ENCODE data around the gene NOC4L.
"Not testable (repeated sequence)": the region's sequence is repeated elsewhere in the genome, so short reads cannot be mapped to it uniquely, and the experiment has no call there.

Gene NOC4L

DNA sequence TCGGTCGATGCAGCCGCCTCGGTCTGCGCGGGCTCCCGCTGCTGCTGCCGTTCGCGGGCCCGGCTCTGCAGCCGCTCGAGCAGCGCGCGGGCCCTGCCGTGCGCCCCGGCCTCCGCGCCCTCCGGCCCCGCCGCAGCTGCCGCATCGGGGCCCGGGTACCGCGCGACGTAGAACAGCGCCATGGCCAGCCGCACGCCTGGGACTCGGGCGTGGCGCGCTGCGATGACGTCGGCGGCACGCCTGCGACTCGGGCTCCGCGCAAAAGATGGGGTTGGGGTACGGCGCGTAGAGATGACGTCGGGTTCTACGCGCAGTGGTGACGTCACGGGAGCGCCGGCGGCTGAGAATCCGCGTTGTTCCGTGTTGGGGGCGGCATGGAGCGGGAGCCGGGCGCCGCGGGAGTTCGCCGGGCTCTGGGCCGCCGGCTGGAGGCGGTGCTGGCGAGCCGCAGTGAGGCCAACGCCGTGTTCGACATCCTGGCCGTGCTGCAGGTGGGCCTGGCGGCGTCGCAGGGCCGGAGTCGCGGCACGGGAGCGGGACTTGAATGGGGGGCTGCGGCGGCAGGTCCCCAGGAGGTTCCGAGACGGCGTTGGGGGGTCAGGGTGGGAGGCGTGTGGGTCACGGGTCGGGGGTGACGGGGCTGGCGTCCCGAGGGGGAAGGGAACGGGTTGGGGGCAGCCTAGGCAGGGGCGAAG is at the start of gene NOC4L, which contains the start of gene DDX51:
TSS of gene NOC4L (plus strand) at position 343 of the 695 bp plus-strand sequence. CDS start at position 375, 32 bp downstream.
TSS of gene DDX51 (minus strand) at position 205 of the 695 bp plus-strand sequence. CDS start at position 182, 23 bp downstream.
- peak; percentile 81 for DNase-seq

DNA sequence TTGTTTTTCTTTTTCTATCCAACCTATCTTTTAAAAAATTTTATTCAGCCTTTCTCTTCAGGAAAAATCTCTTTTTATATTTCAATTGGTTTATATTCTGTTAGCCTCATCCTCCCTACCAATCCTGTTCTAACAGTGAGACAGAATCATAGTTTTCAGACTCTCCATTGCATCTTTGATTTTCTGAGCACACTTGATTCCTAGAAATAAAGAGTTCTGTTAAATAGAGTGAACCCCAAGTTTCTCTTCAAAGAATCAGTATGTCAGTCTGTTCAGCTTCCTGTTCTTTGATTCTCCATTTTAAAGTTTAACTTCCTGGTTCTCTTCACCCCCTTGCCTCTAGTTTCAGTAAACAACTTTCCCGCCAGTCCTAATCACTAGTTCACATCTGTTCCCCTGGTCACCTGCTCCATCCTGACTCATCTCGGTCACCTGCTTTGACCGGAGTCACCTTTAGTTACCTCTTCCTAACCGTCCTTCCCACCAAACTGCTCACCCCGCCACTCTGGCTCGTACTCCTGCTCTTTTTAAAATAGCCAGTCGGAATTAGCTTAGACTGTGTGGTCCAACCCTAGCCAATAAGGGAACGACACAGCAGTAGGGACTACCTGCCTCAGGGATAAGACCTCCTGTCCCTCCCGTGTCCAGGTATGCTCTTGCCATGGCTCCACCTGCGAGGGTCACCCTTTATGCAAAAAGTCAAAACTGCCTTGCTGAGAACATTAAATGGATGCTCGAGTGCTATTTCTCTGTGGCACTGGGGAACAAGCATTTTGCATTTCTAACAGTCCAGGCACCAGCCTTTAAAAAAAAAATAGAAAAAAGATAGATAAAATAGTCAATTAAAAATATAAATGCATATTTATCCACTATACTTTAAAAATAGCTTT is 48.5 kb upstream of the NOC4L start:
- DNase-seq, result no peak

DNA sequence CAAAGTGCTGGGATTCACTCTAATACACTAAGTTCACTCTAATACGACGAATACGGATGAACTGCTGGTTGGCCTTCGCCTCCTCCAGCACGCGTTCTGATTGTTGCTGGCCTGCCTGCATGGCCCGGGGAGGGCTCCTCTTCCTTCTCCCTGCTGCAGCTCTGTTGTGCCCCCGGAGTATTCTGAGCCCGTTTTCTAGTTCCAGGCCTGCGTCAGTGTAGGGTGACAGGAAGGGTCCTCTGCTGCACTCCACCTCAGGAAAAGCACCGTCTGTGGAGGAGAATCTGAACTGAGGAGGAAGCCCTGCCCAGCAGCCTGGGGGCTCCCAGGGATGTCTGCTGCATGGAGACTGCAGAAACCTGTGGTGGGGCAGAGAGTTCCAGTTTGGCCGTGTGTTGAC is 44.5 kb upstream of the NOC4L start:
- no peak for DNase-seq

DNA sequence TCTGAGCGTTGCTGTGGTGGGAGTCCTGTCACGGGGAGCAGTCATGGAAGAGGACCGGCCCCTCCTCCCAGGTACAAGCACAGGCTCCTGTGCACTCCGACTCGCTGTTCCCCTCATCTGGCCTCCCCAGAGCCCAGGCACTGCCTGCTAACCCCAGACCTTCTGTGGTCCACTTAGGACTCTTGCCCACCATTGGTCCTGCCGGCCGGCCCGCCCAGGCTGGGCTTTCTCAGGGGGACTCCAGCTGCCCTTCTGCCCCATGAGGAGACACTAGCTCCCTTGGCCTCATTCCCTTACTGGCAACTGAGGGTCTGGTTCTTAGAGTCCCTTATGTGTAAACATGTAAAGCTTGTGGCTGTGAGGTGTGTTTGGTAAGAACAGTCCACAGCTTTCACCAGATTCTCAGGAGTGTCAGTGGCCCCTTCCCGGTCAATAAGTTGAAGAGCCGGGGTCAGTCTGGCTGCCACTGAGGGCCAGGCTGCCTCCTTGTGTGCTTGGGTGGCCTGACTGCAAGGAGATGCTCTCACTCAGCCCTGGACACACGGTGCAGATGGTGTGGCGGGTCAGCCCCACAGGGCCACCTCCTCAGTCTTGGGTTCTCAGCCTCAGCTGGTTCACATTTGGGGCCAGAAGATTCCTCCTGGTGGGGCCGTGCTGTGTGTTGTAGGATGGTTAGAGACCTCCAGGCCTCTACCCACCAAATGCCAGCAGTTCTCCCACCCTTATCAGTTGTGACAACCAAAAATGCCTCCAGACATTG is 43.8 kb upstream of the NOC4L start:
- no peak for DNase-seq

DNA sequence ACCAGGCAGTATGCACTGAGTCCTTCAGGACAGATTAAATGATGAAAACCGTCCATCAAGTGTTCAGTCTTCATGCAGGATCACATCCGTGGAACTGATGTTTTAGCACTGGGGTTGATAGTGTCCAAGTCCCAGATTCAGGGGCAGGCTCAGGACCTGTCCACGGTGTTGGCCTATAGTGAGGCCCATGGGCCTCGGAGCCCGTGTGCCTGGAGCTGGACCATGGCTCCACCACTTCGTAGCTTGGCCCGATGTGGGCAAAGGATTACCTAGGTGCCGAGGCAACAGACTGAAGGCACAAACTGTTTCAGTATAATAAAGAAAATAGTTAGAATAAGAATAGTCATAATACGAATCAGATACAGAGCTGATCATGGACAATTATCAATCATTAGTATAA is 42.0 kb upstream of the NOC4L start:
- no peak for DNase-seq

DNA sequence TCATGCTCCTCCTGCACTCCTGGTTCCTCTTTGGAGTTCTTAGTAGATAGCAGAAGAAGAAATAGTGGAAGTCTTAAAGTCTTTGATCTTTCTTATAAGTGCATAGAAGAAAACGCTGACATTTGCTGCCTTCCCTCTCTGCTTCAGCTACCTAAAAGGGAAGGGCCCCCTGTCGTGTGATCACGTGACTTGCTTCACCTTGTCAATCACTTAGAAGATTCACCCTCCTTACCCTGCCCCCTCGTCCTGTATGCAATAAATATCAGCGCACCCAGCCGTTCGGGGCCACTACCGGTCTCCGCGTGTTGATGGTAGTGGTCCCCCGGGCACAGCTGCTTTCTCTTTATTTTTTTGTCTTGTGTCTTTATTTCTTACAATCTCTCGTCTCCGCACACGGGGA is 41.2 kb upstream of the NOC4L start:
- DNase-seq, result not testable (repeated sequence)

DNA sequence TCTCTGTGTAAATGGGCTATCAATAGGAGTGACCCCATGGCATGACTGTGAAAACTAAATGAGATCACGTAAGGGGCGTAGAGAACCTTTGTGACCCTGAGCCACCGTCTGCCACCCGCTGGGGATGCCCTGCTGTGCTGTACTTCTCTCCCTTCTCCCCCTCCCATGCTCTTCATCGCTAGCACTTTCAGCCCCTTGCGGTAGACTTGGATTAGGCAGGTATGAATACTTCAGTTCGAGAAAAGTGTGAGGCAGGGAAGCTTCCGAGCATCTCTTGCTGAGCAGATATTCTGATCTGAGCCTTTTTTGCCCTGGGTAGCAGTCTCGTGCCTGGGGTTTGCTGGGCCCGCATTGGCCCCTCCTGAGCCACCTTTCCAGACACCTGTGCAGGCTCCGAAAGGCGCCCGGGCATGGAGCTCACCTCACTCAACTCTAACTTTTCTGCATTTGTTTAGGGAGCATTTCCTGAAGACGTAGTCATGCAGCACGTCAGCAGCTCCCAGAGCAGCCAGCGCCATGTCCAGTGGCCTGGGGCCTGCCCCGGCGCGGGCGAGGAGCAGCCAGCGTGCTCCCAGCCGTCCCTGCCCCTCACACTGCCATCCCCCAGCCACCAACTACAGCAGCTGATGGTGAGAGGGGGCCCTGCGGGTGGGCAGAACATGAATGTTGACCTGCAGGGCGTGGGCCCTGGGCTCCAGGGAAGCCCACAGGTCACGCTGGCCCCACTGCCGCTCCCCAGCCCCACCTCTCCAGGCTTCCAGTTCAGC is 40.5 kb upstream of the NOC4L start:
- no peak for DNase-seq

DNA sequence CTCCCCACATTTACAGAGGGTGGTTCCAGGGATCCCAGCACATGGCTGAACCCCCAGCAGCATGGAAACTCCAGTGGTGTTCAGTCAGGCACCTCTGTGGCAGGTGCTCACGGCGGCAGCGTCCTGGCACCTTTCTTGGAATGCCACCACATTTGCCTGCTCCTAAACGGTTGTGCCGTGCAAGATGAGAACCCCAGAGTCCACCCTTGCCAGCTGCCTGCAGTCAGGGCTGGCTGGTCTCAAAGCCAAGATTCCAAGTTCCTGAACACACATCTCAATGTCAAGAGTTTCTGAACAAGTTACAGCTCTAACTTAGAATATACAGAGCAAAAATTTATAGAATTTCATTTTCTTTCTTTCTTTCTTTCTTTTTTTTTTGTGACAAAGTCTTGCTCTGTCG is 38.8 kb upstream of the NOC4L start:
- no peak for DNase-seq

DNA sequence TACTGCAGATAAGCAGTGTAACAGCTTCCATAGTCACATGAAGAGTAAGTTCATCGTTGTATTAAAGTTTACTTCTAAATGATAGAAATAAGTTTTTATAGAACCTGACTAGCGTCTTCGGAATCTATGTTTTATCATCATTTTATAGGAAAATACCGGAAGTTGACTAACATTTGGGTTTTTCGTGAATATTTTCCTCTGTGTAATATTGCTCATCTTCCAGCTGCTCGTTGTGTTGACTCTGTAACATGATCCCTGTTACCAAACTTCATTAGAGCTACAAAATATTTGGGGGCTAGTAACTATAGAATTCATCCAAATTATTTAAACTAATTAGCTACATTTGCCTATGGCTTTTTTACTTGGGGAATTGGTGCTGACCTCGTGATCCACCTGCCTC is 37.3 kb upstream of the NOC4L start:
- no peak for DNase-seq

DNA sequence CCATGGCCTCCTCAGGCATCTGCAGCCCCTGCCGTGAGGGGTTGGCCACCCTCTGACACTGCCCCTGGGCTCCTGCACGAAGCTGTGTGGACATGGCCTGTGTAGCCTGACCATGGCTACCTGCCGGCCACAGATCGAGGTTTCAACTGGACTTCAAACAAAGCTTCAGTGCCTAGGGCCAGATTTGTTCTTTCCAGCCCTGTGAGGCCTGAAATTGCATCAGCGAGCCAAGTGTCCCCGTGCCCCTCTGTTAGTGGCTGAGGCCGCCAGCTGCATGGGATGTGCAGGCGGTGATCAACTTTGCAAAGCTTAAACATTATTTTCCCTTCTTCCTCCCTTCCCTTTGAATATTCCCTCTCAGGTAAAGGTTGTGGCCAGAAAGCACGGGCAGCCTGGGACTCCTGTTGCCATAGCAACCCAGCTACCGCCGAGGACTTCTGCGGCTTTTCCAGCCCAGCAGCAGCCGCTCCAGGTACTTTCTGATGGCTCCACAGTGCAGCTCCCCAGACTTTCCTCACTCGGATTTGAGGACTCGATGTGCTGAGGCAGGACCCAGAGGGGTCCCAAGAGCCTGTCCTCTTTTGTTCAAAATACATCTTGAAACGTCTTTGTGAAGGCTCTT is 35.9 kb upstream of the NOC4L start:
- no peak for DNase-seq

DNA sequence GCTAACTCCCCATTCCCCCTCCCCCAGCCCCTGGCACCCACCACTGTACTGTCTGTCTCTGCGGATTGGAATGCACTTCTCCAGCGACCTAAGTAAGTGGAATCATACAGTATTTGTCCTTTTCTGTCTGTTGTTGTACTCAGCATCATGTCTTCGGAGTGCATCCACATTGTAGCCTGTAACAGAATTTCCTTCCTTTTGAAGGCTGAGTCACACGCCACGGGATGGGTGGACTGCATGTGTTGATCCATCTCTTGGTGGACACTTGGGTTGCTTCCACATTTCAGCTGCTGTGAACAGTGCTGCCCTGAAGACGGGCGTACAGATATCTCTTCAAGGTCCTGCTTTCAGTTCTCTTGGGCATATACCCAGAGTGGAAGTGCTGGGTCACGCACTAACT is 34.5 kb upstream of the NOC4L start:
- DNase-seq, result no peak

DNA sequence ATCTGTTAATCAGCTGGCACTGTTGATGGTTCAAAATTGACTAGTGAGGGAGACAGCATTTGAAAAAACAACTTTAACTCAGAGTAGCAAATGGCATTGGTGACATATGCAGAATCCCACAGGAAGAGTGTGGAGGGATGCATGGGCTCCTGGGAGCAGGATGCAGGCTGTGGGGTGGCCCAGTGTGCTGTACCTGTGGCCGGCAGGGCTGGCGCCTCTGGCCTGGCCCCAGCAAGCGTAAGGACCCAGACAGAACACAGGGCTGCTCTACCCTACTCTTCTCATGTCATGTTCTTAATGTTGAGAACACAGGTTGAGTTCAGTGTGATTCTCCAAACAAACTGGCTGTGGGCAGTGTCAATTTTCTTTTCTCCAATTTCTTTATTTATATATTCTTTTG is 33.6 kb upstream of the NOC4L start:
- DNase-seq, result no peak

DNA sequence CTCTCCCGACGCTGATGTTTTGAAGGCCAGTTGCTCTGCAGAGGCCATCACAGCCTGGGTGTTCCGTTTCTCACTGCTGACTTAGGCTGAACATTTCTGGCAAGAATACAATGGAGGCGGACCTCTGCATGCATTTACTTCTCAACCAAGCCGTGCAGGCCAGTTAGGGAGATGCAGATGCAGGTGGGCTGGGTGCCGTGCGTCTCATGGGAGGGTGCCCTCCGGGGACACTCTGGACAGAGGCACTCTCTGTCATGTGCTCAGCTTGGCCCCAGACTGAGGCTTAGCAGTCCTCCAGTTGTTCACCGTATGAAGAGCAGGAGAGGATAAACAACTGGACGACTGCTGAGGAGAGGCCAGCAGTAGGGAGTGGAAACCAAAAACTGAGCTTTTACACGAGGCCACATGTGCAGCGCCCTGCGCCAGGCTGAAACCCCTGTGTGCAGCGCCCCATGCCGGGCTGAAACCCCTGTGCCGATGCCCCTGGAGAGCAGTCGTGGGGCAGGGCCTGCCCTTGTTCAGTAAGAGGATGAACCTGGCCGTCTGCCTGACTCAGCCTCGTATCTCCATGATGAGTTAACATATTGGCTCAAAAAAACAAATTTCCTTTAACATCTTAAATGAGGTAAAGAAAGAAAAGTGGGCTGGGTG is 32.5 kb upstream of the NOC4L start:
- DNase-seq, result no peak

DNA sequence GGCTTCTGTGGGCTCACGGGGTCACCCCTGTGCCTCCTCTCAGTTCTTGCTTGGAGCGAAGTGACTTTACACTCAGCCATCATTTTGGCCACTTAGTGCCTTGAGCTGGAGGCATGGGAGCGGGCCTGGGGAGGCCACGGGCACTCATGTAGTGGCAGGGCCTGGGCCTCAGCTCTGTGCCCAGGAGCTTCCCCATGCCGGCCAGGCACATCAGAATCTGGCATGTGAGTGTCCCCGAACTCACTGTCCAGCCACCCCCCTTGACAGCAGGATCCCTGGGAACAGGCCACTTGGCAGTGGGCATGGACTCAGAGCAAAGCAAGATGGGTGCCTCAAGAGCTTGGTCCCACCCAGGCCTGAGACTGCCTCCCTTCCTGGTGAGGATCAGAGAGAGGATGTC is 29.6 kb upstream of the NOC4L start:
- no peak for DNase-seq

DNA sequence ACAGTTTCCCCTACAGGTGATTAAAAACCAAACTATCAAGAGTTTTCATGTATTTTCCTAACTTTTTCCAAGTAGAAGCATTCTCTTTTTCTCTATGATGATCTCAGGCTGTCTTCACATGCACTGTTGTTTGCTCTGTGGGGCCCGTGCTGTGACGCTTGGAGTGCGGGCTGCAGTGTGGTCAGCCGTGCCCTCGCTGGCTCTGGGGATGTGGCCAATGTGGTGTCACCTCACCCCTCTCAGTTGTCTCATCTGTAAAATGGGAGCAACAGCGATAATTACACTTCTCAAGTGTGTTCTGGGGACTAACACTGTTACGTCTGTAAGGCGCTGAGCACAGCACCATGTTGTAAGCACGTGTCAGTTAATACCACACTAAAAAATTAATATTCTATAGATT is 28.8 kb upstream of the NOC4L start:
- DNase-seq, result no peak

DNA sequence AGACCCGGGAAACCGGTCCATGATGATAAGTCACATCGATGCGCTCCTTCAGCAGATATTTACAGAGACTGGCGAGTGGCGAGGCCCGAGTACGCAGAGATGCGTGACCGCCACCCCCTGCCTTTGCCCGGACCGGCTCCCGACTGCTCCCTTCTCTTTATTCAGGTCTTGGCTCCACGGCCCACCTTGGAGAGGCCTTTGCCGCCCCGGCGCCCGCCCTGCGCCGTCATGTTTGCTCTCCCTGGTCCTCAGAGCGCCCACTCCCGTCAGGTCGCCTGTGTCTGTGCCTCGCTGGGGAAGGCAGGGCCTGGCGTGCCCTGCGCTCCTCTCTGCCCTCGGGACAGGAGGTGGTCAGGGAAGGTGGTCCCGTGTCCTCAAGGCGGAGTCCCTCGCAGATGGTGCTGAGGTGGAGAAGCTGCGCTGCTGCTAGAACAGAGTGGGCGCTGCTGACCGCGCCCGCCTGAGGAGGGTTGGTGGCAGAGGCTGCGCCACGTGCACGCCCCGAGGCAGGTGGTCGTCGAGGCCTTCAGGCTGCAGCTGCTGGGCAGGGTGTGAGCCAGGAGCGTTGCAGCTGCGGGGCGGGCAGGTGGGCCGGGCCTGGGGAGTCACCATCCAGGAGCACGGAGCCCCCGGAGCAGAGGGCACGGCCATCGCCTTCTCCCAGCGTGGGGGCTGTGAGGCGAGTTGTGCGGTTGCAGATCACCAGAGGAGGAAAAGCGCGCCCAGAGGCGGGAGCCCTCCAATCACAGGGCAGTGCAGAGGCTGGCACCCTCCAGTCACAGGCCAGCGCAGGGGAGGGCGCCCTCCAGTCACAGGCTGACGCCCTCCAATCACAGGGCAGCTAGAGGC is 27.3 kb upstream of the NOC4L start:
- DNase-seq, result no peak

DNA sequence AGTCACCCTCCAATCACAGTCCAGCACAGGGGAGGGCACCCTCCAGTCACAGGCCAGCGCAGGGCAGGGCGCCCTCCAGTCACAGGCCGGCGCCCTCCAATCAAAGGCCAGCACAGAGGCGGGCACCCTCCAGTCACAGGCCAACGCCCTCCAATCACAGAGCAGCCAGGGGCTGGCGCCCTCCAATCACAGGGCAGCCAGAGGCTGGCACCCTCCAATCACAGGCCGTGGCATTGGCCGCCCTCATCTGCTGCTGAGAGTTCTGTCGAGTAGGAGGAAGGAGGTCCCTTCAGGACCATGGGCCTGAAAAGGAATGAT is 26.7 kb upstream of the NOC4L start:
- no peak for DNase-seq

DNA sequence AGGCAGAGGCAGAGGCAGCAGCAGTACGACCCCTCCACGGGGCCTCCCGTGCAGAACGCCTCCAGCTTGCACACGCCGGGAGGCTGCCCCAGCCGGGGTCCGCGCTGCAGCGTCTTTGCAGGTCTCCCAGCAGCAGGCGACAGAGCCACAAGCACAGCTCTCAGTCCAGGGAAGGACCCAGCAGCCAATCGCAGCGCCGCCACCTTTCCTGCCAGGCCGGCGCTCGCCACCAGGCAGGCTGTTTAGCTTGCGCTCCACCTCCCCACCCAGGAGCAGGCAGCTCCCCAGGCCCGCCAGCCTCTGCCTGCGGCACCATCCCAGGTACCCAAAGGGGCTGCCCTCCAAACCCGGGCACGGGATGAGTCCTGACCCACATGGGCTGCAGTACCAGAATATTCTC is 25.4 kb upstream of the NOC4L start:
- no peak for DNase-seq

DNA sequence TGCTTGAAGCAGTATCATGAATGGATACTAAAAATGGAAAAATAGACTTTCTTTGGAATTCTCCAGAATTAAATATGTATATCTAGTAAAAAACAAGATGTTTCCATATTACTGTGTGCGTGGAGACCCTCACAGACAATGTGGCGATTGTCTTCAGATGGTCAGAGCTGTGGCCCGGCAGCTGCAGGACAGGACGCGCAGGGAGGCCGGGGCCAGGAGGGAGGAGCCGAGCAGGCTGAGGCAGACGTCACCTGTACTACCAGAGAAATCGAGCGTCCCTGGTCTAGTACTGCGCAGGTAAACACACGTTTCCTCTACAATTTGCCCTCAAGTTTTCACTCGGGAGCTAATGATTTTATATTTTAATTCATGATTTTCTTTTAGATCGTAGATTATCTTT is 23.0 kb upstream of the NOC4L start:
- DNase-seq, result no peak

DNA sequence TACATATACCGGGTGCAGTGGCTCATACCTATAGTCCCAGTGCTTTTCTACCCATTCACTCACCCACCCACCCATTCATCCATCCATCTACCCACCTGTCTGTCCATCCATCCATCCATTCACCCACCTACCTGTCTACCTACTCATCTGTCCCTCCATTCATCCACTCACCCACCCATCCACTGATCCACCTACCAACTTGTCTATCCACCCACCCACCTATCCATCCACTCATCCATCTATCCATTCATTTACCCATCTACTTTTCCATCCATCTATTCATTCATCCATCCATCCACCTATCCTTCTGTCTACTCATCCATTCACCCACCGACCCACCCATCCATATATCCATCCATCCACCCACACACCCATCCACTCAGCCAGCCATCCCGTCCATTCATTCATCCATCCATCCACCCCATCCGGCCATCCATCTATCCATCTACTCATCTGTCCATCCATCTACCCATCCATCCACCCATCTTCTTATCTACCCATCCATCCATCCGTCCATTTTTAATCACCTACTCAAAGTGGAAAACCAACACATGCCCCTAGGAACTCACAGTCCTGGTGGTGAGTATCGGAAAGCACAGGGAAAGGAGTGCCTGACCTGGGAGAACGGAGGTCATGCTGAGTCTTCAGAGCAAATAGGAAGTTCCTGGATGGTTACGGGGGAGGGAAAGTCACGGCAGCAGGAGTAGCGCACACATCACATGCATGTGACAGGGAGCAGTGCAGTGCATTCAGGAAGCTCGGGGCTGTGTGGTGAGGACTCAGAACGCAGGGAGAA is 20.1 kb upstream of the NOC4L start:
- DNase-seq, result no peak
